Osteocyte (in vitro differentiated cells): ENCODE measurements around the gene AFF3. TPM values are rescaled to one million over a fixed set of nuclear protein-coding genes. Genes with fewer than 3 reads are reported as not detected.
A peak's percentile ranks its signal among the peaks of the same experiment; 100 is the strongest.

ENCODE experiments used
- DNase-seq: peaks from one replicate; pipeline ENCODE4 v3.0.0; 2021; ENCODE audit warnings: mixed read lengths; ENCODE audit not compliant: unreplicated experiment; ENCODE audit errors: extremely low spot score
- H3K27ac Mint-ChIP-seq: one replicate; pipeline ENCODE4 v1.8.0; 2021; ENCODE audit warnings: mild to moderate bottlenecking, mixed read lengths; ENCODE audit not compliant: unreplicated experiment
- H3K27me3 Mint-ChIP-seq: one replicate; pipeline ENCODE4 v1.8.0; 2021; ENCODE audit warnings: mixed read lengths; ENCODE audit not compliant: unreplicated experiment
- H3K36me3 Mint-ChIP-seq: one replicate; pipeline ENCODE4 v1.8.0; 2021; ENCODE audit warnings: mixed read lengths; ENCODE audit not compliant: unreplicated experiment
- H3K4me1 Mint-ChIP-seq: one replicate; pipeline ENCODE4 v1.8.0; 2021; ENCODE audit warnings: mixed read lengths; ENCODE audit not compliant: unreplicated experiment
- H3K4me3 Mint-ChIP-seq: one replicate; pipeline ENCODE4 v1.8.0; 2021; ENCODE audit warnings: mild to moderate bottlenecking, moderate library complexity, mixed read lengths; ENCODE audit not compliant: unreplicated experiment
- H3K9me3 Mint-ChIP-seq: one replicate; pipeline ENCODE4 v1.8.0; 2021; ENCODE audit warnings: mixed read lengths; ENCODE audit not compliant: unreplicated experiment
- CTCF ChIP-seq: fragments of 200-600 bp; sonication (generic); IDR thresholded peaks from 2 replicates; pipeline ENCODE4 v1.5.0; 2021; ENCODE audit warnings: antibody characterized with exemption, mild to moderate bottlenecking, moderate library complexity
- total RNA-seq: library from RNA; stranded (reverse); gene quantifications from 2 replicates; pipeline ENCODE4 v1.2.1, GENCODE V29; 2021

AFF3 gene
- total RNA-seq, 1 donor from 2014 or later, result 248 TPM

- no peak overlapping the region for H3K4me3 Mint-ChIP-seq
These were observed 308.0 kb downstream of the AFF3 start for GRCh38 chr2:99834426-99834825.

GRCh38 chr2:99833586-99834201 lies 308.7 kb downstream of the AFF3 start:
- H3K27me3 Mint-ChIP-seq, result no peaks in the 10 kb centered on the region
- no peak overlapping the region for H3K4me3 Mint-ChIP-seq
- no peak overlapping the region for H3K27ac Mint-ChIP-seq

More at GRCh38 chr2:99834426-99834825, 308.0 kb downstream of the AFF3 start:
- no peak for TF ChIP-seq CTCF
- Mint-ChIP-seq H3K36me3 (peaks cover 58% of the 10 kb centered on the region), H3K4me1 (peaks cover 34% of the 10 kb centered on the region), H3K9me3 (peaks cover 4% of the 10 kb centered on the region), H3K27me3 (no peaks in the 10 kb centered on the region), H3K27ac (no peak overlapping the region)
- DNase-seq, result no peak

GRCh38 chr2:99832926-99833325 lies 309.5 kb downstream of the AFF3 start:
- Mint-ChIP-seq H3K4me1 (peaks cover 46% of the 10 kb centered on the region), H3K36me3 (peaks cover 59% of the 10 kb centered on the region), H3K27me3 (no peaks in the 10 kb centered on the region), H3K9me3 (peaks cover 4% of the 10 kb centered on the region), H3K4me3 (no peak overlapping the region), H3K27ac (peak overlapping the region; percentile 40)
- no peak for TF ChIP-seq CTCF
- no peak for DNase-seq

More at GRCh38 chr2:99833586-99834201, 308.7 kb downstream of the AFF3 start:
- Mint-ChIP-seq H3K36me3 (peaks cover 59% of the 10 kb centered on the region), H3K4me1 (peaks cover 42% of the 10 kb centered on the region), H3K9me3 (peaks cover 4% of the 10 kb centered on the region)
- no peak for TF ChIP-seq CTCF
- DNase-seq, result no peak

- peaks cover 46% of the 10 kb centered on the region for H3K4me1 Mint-ChIP-seq
- DNase-seq, result no peak
- H3K4me3 Mint-ChIP-seq, result no peak overlapping the region
- no peaks in the 10 kb centered on the region for H3K27me3 Mint-ChIP-seq
- no peak overlapping the region for H3K27ac Mint-ChIP-seq
- peaks cover 59% of the 10 kb centered on the region for H3K36me3 Mint-ChIP-seq
- TF ChIP-seq CTCF, result no peak
- peaks cover 4% of the 10 kb centered on the region for H3K9me3 Mint-ChIP-seq
These were observed 310.6 kb downstream of the AFF3 start for GRCh38 chr2:99831772-99832171.

GRCh38 chr2:99827296-99827999 lies 314.9 kb downstream of the AFF3 start:
- no peaks in the 10 kb centered on the region for H3K27me3 Mint-ChIP-seq
- peaks cover 53% of the 10 kb centered on the region for H3K4me1 Mint-ChIP-seq
- no peak for TF ChIP-seq CTCF
- DNase-seq, result no peak
- no peaks in the 10 kb centered on the region for H3K9me3 Mint-ChIP-seq
- H3K27ac Mint-ChIP-seq, result peak overlapping the region; percentile 58
- no peak overlapping the region for H3K4me3 Mint-ChIP-seq
- H3K36me3 Mint-ChIP-seq, result peaks cover 49% of the 10 kb centered on the region
